Effector memory CD4-positive, alpha-beta T cell (primary cell): ENCODE data around the gene CACNB3.

Experiments used
- DNase-seq, 3 donors: peaks; one replicate each; pipeline ENCODE4 v3.0.0-alpha.2; 2020
- H3K27ac ChIP-seq: 2 replicates; pipeline ENCODE4 v1.7.0; 2013; ENCODE audit warnings: mild to moderate bottlenecking, low read length, moderate library complexity; ENCODE audit not compliant: insufficient read depth, poor library complexity, severe bottlenecking
- H3K27me3 ChIP-seq: replicated peaks from 2 replicates; pipeline ENCODE4 v1.7.0; 2013; ENCODE audit warnings: mild to moderate bottlenecking, low read length; ENCODE audit not compliant: insufficient read depth, control insufficient read depth, poor library complexity, severe bottlenecking
- H3K36me3 ChIP-seq: 2 replicates; pipeline ENCODE4 v1.7.0; 2013; ENCODE audit warnings: mild to moderate bottlenecking, low read length, moderate library complexity; ENCODE audit not compliant: control insufficient read depth, insufficient read depth
- H3K4me1 ChIP-seq: 2 replicates; pipeline ENCODE4 v1.7.0; 2013; ENCODE audit warnings: low read length, mild to moderate bottlenecking; ENCODE audit not compliant: control insufficient read depth, insufficient read depth, poor library complexity, severe bottlenecking
- H3K4me3 ChIP-seq: 2 replicates; pipeline ENCODE4 v1.7.0; 2013; ENCODE audit warnings: low read length, low read depth, mild to moderate bottlenecking; ENCODE audit not compliant: insufficient read depth, poor library complexity, severe bottlenecking
- H3K9me3 ChIP-seq: 2 replicates; pipeline ENCODE4 v1.7.0; 2013; ENCODE audit warnings: mild to moderate bottlenecking, low read length, moderate library complexity; ENCODE audit not compliant: control insufficient read depth

CACNB3 gene

DNA sequence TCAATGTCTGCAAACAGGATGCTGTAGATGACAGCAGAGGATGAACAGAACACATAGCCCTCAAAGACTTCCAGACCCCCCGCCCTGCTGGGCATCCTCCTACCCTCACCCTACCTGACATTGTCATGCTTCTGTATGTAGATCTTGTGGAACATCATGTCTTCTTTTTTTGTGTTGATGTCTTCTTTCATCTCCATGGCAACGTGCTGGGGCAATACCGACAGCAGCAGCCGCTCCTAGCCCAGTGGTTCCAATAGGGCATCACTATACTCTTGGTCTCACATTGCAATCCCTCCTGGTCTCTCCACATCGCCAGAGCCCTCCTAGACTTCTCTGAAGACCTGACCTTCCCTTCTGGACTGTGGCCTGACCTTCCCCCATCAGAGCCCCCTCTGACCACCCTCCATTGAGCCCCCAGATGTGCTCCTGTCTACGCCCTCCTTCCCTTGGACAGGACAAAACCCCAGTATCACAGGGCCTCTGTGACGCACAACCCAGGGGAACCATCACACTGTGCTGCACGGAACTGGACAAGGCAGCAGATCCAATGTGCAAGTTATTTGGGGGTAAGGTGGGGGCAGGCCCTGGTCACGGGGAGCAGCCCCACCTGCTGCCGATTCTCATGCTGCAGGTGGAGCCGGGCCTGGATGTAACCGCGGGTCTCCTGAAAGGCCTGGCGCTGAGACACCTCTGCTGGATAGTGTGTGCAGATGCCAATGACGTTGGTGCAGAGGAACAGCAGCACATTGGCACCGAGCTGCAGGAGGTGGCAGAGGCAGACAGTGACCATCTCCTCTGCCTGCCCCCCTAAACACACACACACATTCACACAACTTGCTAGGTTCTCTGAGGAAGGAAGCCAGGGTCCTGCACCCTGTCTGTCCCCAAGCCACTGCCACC is 40.5 kb upstream of the CACNB3 start:
- Histone ChIP-seq H3K27me3 (no peaks in the 10 kb centered on the region), H3K36me3 (no peaks in the 10 kb centered on the region), H3K27ac (no peak overlapping the region), H3K4me3 (no peak overlapping the region), H3K4me1 (no peaks in the 10 kb centered on the region), H3K9me3 (no peaks in the 10 kb centered on the region)
- DNase-seq: no peak

DNA sequence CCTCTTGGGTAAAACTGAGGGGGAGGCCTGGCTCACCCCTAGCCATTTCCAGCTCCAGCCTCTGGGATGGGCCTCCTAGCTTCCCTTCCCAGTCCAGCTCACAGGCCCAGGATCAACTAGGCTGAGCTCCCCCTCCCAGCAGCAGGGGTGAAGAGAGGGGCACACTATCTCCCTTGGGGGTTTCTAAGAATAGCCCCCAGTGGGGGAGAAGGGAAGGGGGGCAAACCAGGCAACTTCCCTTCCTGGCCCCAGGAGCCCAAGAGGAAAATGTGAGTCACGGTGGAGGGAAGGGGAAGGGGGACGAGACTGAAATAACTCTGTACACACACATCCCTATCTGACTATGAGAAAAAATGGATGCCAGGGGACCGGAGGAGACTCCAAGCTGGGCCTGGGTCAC is 38.4 kb upstream of the CACNB3 start:
- no peaks in the 10 kb centered on the region for H3K4me1 ChIP-seq
- H3K27me3 ChIP-seq: no peaks in the 10 kb centered on the region
- no peak overlapping the region for H3K27ac ChIP-seq
- DNase-seq: no peak
- H3K36me3 ChIP-seq: no peaks in the 10 kb centered on the region
- H3K9me3 ChIP-seq: no peaks in the 10 kb centered on the region
- H3K4me3 ChIP-seq: no peak overlapping the region

DNA sequence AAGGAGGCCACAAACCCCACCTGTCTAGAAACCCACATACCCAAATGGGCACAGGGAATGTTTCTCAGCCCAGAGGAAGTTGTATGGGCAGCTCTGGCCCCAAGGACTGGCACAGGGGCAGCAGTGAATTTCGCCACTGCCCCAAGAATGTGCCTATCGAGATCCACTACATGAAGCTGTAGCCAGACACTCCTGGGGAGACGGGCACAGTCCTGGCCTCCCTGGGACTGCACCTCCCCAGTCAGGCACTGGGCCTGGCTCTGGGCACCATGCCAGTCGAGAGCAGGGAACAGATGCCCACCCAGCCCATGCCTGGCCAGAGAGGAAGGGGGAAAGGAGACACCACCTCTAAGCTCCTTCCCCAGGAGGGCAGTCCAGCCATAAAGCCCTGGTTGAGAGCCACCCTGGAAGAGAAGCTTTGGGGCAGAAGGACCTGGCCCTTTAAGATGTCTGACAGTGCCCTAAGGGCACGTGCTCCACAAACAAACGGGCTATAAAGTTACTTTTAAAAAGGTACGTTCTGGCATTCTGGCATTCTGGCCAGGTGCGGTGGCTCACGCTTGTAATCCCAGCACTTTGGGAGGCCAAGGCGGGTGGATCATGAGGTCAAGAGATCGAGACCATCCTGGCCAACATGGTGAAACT is 37.8 kb upstream of the CACNB3 start:
- Histone ChIP-seq H3K36me3 (no peaks in the 10 kb centered on the region), H3K27ac (no peak overlapping the region)

DNA sequence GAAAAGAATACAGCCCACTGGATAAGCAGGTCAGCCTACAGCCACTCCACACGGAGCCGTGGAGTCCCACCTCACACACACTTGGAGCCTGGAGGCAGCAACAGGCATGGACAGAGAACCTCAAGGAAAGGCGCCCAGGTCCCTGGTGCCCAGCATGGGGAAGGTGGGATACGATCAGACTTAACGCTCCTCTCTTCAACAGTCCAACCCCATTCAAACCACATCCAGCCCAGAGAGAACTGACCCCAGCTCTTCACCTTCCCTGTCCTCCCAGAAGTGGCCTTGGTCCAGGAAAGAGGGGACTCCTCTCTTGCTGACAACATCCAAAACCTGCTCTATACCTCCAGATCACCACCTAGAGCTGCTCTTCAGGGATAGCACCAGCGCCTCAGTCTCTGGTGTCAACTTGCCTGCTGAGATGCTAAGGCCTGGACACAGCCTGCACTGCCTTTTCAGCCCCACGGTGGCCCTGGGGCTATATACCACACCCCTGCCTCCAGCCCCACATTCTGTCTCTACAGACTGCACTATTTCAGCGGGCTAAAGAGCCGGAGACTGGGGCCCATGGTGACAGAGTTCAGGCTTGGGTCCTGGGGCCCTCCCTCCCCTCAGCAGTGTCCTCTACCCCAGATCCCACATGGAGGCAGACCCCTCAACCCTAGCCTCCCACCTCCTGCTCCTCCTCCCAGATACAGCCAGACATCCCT is 36.4 kb upstream of the CACNB3 start:
- Histone ChIP-seq H3K4me3 (no peak overlapping the region), H3K27me3 (no peaks in the 10 kb centered on the region), H3K27ac (no peak overlapping the region), H3K9me3 (no peaks in the 10 kb centered on the region), H3K36me3 (no peaks in the 10 kb centered on the region), H3K4me1 (no peaks in the 10 kb centered on the region)
- no peak for DNase-seq

More for the DNA sequence above, 37.8 kb upstream of the CACNB3 start:
- H3K9me3 ChIP-seq: no peaks in the 10 kb centered on the region
- DNase-seq: no peak
- H3K4me3 ChIP-seq: no peak overlapping the region
- no peaks in the 10 kb centered on the region for H3K4me1 ChIP-seq
- H3K27me3 ChIP-seq: no peaks in the 10 kb centered on the region

DNA sequence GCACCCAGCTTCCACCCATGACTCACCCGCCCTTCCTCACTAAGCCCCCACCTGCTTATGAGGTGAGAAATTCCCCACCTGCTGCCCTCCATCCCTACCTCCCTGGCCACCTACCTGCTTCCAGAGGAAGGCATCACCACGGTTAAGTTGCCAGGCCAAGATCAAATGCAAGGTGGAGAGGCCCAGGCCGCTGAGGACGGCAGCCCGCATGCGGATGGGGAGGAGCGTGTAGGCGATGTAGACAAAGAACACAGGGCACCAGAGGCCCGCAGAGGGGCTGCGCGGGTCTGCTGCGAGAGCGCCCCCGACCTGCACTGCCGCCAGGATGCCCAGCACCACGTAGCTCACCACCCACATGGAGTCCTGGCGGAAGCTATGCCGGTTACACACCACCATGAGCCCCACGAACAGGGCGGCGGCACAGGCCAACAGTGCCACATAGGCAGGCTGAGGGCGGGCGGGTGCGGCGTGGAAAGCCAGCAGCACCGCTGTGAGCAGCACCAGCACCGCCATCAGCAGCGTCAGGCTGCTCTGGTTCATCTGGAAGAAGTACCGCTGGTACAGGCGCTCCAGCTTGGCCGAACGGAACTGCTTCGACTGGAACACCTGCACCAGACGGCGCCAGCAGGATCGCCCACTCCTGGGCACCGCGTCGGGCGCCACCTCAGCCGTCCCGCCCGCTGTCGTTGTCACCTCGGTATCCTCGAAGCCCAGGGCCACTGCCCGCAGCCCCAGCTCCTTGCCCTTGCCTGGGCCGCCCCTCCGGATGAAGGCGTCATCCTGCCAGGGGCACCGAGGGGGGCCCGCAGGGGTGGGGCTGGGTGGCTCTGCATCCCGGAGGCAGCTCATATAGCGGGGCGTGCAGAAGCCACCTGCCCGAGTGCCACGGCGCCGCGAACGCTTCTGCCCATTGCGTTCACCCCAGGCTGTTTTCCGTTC is 35.6 kb upstream of the CACNB3 start:
- H3K9me3 ChIP-seq: no peaks in the 10 kb centered on the region
- no peaks in the 10 kb centered on the region for H3K4me1 ChIP-seq
- no peak for DNase-seq
- peaks cover 1% of the 10 kb centered on the region for H3K27me3 ChIP-seq
- H3K27ac ChIP-seq: no peak overlapping the region
- H3K36me3 ChIP-seq: no peaks in the 10 kb centered on the region
- no peak overlapping the region for H3K4me3 ChIP-seq

DNA sequence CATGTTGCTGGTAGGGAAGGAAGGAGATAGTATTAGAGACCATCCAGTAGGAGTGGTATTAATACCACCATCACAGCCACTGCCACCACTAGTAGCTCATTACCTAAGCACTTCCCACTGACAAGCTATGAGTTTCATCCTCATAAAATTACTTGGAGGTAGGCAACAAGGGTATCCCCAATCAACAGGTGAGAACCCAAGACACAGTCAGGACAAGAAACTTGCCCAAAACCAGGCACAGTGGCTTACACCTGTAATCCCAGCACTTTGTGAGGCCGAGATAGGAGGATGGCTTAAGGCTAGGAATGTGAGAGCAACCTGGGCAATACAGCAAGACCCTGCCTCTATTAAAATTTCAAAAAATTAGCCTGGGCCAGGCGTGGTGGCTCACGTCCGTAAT is 34.9 kb upstream of the CACNB3 start:
- Histone ChIP-seq H3K27ac (no peak overlapping the region), H3K27me3 (peaks cover 8% of the 10 kb centered on the region), H3K9me3 (no peaks in the 10 kb centered on the region), H3K4me1 (peaks cover 3% of the 10 kb centered on the region), H3K4me3 (no peak overlapping the region), H3K36me3 (no peaks in the 10 kb centered on the region)
- DNase-seq: no peak

DNA sequence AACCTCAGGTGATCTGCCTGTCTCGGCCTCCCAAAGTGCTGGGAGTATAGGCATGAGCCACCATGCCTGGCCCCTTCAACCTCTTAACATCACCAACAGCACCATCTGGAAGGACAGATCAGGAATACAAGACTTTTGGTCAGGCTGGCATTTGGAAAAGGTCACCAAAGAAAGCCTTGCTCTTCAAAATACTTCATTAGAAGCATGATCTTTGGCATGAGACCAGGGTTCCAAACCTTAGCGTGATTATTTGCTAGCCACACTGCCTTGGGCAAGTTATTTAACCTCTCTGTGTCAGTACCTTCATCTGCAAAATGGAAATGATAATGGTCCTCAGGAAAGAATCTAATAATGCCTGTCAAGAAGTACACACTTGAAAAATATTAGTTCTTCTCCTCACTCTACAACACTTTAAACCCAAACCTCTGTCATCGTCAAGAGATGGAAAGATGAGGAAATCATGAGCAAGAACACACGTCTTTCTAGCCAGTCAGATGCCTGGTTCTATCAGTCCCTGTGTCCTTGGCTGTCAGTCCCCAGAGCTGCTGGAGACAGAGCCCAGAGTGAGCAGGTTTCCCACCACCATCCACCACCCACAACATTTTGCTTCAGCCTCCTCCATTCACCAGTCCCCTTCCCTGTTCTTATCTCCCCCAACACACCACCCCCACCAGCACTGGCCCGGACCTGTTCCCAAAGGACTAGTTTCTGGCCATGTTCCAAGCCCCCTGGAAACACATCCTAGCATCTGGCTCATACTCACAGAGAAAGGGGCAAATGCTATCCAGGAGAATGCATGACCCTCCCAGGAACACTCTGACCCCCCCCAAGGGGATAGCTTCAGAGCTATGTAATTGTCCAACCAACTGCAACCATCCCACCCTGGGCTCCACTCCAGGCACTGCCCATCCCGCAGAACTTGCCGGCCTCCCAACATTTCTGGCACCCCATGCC is 31.4 kb upstream of the CACNB3 start:
- Histone ChIP-seq H3K4me3 (no peak overlapping the region), H3K36me3 (no peaks in the 10 kb centered on the region), H3K27me3 (peaks cover 22% of the 10 kb centered on the region), H3K9me3 (no peaks in the 10 kb centered on the region), H3K27ac (no peak overlapping the region), H3K4me1 (peaks cover 11% of the 10 kb centered on the region)
- no peak for DNase-seq

DNA sequence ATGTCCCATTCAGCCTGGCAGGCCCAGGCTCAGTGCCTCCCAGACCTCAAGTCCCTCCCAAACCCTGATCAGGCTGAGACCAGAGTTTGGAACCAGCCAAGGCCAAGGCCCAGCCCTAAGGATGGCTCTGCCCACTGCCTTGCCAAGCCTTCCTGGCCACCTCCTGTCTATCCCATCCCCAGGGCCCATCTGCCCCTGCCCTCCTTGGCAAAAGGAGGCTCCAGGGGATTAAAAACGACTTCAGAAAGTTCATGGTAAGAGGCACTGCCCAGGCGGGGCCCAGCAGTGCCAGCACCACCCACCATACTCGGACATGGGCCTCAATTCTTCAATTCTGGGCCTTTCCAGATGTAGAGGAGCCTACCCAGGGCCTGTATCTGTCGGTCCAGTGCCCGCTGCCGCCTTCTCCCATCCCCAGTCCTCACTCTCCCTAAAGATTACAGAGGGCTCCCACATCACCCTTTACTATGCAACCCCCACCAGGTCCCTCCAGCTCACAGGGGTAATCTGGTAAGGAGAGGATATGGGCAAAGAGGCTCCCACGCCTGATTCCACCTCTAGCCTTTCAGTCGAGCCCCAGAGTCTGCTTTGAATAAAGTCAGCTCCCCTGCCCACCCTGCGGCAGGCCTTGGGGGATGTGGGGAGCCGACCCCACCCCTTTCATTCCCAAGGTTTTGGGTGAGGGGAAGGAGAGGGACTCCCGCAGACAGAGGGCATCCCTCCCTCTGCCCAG is 30.3 kb upstream of the CACNB3 start:
- Histone ChIP-seq H3K27ac (no peak overlapping the region), H3K4me1 (peaks cover 11% of the 10 kb centered on the region), H3K4me3 (no peak overlapping the region), H3K9me3 (no peaks in the 10 kb centered on the region), H3K27me3 (peaks cover 22% of the 10 kb centered on the region), H3K36me3 (no peaks in the 10 kb centered on the region)
- DNase-seq: no peak
